GM21367 (cell line): Measurements from ENCODE around the gene EEF1G.
"Not testable (repeated sequence)": the region's sequence is repeated elsewhere in the genome, so short reads cannot be mapped to it uniquely, and the experiment has no call there.

Source experiments
- ATAC-seq: cut with Tn5 transposase; IDR thresholded peaks from one replicate; pipeline ENCODE4 v1.9.1; 2021; ENCODE audit not compliant: unreplicated experiment

EEF1G gene, protein sequence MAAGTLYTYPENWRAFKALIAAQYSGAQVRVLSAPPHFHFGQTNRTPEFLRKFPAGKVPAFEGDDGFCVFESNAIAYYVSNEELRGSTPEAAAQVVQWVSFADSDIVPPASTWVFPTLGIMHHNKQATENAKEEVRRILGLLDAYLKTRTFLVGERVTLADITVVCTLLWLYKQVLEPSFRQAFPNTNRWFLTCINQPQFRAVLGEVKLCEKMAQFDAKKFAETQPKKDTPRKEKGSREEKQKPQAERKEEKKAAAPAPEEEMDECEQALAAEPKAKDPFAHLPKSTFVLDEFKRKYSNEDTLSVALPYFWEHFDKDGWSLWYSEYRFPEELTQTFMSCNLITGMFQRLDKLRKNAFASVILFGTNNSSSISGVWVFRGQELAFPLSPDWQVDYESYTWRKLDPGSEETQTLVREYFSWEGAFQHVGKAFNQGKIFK

DNA sequence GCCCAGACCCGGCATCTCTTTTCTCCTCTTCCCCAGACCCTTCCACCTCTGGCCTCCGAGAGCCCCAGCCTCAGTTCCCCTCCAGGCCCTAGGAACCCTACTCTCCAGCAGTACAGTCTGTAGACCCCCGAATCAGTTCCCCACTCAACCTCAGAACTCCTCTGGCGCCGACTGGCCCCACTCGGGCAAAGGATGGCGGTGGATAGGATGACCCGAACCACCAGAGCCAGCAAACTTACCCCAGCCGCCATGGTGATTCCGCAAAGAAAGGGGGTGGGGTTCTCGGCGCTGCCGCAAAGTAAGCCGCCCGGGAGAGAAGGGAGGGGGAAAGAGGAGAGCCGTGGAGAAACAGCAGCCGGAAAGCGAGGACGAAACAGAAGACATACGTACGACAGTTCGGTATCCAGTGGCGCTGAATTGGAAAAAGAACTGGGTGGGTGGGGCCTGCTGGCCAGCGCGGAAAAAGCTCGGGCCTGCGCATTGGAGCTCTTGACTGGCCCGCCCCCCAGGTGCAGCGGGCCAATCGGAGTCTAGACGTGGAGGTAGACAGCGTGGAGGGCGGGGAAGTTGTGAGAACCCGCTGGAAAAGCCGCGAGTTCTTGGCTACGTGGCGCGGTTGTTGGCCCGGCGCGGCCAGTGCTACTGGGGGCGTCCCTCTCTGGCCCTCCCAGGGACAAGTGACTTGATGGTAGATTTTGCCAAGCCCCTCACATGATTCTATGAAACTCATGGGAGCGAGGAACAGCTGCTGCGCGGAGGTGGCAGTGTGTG, at the start of gene EEF1G:
EEF1G (minus strand) TSS at position 300 of the 771 bp plus-strand sequence; CDS start at position 251, 49 bp downstream.
- peak; percentile 67 for ATAC-seq

DNA sequence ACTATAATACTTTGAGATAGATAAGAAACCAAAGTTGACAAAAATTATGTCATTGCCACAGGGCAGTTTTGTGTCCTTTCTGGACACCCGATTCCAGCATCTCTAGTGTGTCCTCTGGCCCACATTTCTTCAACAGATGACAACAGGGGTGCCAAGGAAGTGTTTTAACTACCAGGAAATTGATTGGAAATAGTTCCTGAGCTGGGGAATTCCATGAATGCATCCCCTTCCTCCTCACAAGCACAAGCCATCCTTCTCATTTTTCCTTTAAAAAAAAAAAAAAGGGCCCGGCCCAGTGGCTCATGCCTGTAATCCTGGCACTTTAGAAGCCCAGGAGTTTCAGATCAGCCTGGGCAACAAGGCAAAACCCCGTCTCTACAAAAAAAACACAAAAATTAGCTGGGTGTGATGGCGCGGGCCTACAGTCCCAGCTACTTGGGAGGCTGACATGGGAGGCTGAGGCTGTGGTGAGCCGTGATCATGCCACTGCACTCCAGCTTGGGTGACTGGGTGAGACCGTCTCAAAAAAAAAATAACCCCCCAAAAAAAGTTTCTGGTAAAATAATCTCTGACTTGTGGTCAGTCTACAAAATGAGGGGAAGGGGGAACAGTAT, 48.9 kb upstream of the EEF1G start:
- ATAC-seq, result no peak

DNA sequence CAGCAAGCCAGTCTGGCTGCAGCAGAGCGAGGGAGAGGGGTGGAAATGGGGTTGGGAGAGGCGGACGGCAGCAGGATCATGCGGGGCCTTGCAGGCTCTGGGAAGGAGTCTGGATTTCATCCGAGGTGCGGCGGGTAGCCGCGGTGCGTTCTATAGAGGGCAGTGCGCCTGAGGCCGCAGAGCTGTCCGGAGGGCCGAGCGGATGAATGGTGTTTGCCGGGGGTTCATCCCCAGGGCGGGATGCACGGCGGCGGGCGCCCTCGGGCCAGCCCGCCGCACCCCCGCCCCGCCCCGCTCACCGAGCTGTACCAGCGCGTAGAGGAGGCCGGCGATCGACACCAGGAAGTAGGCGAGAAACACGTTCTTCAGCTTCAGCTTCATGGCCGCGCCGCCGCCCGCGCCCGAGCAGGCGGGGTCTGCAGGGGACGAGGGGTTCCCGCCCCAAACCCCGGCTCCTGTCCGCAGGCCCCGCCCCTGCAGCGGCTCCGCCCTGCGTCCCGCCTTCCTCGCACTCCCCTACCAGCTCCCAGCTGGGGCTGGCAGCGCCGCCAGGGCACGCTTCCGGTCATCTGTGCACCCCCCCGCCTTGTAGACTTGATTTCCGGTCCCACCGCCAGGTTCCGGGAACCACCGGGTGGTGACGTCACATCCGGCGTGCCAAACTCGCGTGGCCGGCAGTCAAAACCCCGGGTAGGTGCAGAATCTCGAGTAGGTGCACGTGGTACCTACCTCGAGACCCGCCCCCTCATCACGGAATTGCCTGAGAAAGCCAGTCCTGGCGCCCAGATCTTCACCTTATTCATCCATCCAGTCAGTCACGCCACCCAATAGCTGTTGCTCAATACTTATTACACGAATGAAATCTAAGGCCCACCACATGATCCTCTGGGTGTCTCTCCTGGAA, 48.1 kb upstream of the EEF1G start, which contains the start of gene B3GAT3:
B3GAT3 (minus strand) TSS at position 420 of the 904 bp plus-strand sequence; CDS start at position 381, 39 bp downstream.
- peak; percentile 84 for ATAC-seq

DNA sequence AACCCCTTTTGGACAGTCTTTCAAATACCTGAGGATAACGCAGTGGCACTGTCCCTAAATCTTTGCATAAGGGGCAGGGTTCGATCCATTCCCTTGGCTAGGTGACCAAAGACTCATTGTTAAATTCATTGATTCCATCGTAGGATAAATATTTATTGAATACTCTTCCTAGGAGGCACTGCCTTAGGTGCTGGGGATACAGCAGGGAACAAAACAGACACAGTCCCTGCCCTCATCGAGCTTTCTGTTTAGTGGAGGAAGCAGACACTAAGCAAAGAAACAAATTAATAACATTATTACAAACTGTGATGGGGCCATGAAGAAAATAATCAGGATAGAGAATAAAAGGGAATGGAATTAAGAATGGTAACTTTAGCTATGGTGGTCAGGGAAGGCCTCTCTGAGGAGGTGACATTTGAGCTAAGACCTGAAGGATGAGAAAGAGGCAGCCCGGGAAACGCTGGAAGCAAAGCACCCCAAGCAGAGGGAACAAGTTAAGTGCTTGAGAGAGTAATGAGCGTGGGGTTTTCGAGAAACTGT, 47.4 kb upstream of the EEF1G start:
- ATAC-seq, result no peak

DNA sequence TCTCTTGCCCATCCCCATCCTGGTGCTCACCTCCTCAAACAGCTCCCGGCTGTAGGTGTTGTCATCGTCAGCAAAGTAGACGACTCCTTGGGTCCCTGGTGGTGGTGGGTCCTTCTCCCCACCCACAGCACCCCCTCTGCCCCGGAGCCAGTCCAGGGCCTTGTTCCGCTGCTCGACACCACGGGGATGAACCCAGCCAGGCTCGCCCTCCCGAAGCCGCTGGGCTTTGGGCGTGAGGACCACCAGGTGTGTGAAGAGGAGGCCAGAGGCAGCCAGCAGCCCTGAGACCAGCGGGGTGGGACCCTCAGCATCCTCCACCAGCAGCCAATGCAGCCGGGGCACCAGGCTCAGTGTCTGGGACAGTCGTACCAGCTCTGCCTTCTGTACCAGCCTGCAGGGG, 43.3 kb upstream of the EEF1G start:
- not testable (repeated sequence) for ATAC-seq

DNA sequence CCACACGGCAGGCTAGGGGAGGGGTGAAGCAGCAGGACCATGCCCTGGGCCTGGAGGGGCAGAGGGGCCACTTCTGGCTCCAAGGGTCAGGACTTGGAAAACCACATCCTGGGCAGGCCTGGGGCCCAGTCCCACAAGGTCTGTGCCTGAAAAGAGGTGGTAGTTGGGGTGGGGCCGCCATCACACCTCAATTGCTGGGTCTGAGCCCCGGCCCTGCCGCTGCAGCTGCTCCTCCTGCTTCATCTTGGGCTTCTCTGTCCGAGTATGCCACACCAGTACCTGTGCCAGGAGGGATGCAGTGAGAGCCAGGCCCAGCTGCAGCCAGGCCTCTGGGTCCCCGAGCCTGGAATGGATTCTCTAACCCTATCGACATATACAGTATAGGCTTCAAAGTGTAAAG, 41.8 kb upstream of the EEF1G start:
- no peak for ATAC-seq

DNA sequence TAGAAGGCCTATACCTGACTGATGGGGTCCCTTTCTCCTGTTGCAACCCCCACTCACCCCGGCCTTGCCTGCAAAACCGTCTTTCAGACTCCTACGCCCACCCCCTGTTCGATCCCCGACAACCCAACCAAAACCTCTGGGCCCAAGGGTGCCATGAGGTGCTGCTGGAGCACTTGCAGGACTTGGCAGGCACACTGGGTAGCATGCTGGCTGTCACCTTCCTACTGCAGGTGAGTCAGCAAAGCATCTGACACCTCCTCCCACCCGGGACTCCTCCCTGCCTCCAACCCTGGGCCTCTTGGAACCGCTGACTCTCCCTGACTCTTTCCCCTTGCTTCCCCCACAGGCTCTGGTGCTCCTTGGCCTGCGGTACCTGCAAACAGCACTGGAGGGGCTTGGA, 40.6 kb upstream of the EEF1G start:
- no peak for ATAC-seq

DNA sequence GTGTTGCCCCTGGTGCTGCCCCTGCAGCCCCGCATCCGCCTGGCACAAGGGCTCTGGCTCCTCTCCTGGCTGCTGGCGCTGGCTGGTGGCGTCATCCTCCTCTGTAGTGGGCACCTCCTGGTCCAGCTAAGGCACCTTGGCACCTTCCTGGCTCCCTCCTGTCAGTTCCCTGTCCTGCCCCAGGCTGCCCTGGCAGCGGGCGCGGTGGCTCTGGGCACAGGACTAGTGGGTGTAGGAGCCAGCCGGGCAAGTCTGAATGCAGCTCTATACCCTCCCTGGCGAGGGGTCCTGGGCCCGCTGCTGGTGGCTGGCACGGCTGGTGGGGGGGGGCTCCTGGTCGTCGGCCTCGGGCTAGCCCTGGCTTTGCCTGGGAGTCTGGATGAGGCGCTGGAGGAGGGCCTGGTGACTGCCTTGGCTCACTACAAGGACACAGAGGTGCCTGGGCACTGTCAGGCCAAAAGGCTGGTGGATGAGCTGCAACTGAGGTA, 39.6 kb upstream of the EEF1G start:
- no peak for ATAC-seq

DNA sequence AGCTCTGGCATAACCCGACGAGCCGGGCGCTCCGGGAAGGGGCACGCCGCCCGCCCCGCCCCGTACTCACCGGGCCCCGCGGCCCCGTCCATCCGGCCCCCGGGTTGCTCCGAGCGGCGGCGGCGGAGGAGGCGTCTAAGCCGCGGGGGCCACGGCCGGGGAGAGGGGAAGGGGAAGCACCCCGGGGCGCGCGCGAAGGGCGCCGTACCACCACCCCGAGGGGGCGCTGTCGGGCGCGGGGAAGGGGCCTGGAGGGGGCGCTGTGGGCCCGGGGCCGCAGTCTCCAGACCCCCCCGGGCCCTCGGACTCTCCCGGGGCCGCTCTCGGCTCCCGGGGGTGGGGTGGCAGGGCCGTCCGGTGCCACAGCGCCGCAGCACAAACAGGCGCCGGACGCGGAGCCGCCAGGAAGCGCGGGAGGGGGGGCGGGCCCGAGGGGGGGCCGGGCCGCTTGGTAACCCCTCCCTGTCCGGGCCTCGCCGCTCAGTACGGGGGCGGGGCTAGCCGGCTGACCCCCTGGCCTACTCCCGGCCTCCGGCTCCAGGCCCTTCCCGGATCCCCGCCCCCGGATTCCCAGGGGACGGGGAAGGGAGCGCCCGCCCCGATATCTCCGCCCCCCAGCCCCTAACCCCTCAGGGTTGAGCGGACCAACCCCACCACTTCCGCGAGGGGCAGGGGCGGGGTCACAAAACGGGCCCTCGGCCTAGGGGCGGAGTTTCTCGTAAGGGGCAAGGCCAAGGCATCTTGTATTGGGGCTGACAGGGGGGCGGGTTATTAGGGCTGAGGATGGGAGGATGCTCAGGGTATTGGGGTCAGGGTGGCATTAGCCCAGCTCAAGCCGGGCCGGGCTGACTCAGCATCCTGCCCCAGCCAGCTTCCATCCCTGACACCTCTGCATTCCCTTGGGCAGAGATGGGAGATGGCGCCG, 38.9 kb upstream of the EEF1G start, which contains the start of the genes EML3 and ROM1:
EML3 (minus strand) TSS at position 410 of the 925 bp plus-strand sequence; CDS start at position 92, 318 bp downstream.
ROM1 (plus strand) TSS at position 892 of the 925 bp plus-strand sequence; CDS start at position 917, 25 bp downstream.
- peak; percentile 45 for ATAC-seq

DNA sequence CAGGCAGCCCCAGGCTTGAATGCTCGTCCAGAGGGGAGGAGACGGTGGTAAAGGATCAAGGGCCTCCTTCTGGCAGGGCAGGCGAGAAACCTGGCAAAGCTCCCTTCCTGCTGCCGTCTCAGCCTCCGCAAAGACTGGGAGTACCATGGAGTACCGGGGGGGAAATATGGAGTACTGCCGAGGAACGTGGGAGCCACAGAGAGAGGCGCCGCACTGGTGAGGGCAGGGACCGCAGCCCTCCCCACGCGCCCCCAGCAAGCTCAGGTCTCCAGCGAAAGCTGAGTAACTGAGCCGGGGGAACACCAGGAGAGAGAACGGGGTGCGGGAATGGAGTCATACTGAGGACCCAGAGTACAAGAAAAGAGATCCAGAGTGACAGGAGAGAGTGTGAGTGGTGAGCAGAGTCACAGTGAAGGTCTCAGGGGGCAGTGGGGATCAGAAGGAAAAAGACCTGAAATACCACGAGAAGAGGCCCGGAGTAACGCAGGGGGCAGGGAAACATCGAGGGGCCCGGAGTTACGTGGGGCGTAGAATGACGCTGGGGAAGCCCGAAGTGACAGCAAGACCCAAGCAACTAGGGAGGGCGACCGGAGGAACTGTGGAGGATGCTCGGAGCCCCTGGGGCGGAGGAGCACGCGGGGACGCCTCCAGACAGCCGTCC, 38.1 kb upstream of the EEF1G start:
- peak; percentile 13 for ATAC-seq

DNA sequence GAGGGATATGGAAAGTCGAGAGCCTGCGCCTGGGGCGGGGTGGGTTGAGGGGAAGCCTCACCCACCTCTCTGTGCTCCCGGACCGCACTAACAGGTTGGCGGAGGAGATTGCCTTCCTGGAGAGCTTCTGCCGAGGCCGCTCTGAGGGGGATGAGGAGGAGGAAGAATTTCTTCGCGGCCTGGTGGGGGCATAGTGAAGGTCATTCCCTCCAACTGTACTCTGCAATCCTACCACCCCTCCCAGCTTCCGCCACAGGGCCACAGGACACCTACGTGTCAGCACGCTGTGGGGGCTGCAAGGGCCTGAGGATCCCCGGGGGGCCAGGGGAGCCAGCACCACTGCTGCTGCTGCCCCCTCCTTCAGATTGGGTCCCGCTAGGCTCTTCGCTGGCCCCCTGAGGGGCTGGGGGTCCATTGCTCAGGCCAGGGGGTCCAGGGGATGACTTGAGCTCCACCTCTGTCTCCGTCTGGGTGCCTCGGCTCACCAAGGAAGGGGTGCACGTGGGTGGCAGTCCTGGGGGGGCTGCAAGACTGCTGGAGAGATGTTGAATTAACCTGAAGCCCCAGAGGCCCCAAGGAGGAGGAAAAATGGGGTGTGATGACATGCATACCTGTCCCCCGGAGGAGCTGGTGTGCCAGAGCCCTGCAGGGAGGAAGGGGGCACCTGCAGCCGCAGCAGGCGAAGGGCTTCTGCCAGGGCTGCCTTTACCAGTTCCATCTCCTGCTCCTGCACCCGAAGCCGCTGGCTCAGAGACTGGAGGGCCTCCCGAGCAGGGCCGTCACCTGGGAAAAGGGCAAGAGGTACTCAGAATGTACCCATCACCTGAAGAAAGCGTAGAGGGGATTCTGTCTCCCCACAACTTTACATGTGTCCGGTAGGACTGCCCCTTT, 37.4 kb upstream of the EEF1G start:
- no peak for ATAC-seq

DNA sequence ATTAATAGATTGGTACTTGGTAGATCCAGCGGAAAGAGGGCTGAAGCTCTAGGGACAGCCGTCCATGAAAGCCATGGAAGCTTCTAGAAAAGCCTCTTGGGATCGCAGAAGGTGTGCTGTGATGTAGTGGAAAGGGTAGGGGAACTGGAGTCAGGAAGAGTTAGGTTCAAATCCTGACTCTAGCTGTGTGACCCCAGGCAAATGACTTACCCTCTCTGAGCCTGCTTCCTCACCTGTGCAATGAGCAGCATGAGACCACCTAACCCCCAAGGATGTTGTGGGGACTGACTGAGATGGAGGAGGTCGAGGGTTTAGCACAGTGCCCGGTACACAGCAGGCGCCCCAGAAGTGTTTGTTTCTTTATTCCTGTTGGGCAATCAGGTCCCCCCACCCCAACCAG, 36.7 kb upstream of the EEF1G start:
- ATAC-seq, result no peak

DNA sequence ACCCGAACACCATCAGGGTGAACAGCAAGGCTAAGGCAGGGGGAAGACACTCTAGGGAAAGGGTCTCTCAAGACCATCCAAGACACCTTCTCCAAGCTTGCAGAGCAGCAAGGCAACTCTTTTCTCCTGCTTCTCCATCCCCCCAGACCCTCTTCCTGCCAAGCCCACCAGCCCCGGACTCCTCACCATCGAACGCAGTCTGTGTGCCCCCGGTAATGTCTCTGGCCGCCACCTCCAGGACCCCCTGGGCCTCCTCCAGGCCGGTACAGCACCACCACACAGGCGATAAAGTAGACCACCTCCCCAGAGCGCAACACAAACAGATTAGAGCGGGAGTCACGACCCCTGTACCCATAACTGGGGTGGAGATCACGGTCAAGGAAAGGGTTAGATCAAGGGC, 35.1 kb upstream of the EEF1G start:
- ATAC-seq, result no peak

DNA sequence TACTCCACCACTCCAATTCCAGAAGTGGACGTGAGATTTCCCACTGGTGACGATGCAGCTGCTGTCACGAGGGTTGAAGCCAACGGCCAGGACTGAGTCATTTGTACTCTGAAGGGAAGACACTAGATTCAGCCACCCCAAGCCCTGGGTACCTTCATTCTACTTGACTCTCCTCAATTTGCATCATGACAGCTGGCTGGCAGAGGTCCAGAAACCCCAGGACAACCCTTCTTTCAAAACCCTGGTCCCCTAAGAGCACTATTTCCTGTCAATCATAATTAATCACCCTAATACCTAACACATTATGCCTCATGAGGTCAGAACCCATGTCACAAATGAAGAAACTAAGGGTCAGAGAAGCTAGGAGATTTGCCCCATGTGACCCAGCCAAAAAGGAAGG, 34.0 kb upstream of the EEF1G start:
- no peak for ATAC-seq

DNA sequence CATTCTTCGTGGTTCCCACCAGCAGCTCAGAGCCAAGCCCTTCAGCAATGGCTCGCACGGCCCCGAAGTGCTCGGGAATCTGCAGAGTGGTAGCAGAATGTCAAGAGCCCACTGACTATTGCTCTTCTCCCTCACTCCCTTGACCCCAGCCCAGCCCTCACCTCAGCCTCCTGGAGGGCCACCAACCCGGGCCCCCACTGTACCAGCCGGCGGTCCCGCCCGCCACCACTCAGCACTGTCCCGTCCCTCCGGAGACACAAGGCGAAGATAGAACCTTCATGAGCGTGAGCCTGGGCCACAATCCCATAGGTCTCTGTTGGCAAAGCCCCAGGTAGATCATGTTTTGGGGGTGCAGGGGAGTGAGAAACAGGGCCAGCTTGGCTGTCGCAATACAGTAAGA, 32.2 kb upstream of the EEF1G start:
- ATAC-seq, result no peak

DNA sequence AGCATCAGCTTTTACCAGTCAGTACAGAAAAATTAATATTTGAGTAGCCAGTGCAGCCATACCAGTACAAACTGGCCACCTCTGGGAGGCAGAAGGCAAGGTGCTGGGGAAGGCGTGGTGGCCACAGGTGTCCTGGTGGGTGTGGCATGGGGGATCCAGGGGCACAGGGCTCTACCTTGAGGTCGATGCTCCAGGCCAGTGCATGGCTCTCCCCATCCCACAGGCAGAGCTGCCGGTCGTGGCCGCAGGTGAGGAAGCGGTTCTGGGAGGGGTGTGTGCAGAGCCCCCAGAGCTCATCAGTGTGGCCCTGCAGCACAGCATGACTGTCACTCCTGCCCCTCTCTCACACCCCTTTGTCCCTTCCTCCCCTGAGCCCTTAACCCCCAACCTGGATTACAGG, 31.8 kb upstream of the EEF1G start:
- no peak for ATAC-seq

DNA sequence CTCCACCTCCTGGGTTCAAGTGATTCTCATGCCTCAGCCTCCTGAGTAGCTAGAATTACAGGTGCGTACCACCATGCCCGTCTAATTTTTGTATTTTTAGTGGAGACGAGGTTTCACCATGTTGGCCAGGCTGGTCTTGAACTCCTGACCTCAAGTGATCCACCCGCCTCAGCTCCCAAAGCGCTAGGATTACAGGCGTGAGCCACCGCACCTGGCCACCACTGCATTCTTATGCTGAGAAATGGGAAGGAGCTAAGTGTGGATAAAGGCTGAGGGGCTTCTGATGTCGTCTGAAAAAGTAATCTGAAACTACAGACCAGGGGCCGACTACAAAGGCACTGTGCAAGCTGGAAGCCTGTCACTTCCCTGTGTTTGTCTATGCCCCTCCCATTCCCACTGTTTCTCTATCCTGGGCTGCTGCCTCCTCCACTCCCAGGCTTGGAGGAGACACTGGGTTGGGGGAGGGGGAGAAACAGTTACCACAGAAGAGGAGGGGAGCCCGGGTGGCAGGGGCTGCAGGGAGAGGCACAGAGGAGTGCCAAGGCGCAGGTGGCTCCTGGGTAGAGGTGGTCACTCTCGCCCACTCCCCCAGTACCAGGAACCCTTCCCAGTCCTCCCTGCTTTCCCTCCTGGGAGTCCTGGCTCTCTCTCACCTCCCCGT, 30.9 kb upstream of the EEF1G start:
- ATAC-seq, result no peak
